Measurements from ENCODE around the gene KMO. TPM values are rescaled to one million over a fixed set of nuclear protein-coding genes. Genes with fewer than 3 reads are reported as not detected.

The KMO gene
- total and polyA plus RNA-seq, 2 of the 8 experiments (the other 6 are each of a cell fraction or from before 2014, with no cell fraction given), result not detected

DNA sequence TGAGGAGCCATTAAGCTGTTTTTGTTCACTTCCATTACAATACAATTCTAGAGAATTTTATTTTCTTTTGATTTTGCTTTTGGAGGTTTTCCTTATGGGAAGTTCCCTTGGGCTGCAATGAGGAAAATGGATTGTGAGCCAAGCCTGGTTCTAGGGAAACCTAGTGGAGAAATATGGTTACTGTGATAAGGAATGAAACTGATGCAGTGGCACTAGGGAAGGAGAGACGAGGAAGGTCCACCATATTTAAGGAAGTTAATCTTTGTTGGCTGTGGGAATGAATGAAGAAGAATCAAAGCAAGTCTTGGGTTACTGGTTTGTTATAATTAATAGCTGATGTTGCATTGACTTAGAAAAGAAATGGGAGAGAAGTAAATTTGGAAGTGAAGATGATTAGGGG is 79.6 kb downstream of the KMO start (continued):
- TF ChIP-seq, protein P1, sequence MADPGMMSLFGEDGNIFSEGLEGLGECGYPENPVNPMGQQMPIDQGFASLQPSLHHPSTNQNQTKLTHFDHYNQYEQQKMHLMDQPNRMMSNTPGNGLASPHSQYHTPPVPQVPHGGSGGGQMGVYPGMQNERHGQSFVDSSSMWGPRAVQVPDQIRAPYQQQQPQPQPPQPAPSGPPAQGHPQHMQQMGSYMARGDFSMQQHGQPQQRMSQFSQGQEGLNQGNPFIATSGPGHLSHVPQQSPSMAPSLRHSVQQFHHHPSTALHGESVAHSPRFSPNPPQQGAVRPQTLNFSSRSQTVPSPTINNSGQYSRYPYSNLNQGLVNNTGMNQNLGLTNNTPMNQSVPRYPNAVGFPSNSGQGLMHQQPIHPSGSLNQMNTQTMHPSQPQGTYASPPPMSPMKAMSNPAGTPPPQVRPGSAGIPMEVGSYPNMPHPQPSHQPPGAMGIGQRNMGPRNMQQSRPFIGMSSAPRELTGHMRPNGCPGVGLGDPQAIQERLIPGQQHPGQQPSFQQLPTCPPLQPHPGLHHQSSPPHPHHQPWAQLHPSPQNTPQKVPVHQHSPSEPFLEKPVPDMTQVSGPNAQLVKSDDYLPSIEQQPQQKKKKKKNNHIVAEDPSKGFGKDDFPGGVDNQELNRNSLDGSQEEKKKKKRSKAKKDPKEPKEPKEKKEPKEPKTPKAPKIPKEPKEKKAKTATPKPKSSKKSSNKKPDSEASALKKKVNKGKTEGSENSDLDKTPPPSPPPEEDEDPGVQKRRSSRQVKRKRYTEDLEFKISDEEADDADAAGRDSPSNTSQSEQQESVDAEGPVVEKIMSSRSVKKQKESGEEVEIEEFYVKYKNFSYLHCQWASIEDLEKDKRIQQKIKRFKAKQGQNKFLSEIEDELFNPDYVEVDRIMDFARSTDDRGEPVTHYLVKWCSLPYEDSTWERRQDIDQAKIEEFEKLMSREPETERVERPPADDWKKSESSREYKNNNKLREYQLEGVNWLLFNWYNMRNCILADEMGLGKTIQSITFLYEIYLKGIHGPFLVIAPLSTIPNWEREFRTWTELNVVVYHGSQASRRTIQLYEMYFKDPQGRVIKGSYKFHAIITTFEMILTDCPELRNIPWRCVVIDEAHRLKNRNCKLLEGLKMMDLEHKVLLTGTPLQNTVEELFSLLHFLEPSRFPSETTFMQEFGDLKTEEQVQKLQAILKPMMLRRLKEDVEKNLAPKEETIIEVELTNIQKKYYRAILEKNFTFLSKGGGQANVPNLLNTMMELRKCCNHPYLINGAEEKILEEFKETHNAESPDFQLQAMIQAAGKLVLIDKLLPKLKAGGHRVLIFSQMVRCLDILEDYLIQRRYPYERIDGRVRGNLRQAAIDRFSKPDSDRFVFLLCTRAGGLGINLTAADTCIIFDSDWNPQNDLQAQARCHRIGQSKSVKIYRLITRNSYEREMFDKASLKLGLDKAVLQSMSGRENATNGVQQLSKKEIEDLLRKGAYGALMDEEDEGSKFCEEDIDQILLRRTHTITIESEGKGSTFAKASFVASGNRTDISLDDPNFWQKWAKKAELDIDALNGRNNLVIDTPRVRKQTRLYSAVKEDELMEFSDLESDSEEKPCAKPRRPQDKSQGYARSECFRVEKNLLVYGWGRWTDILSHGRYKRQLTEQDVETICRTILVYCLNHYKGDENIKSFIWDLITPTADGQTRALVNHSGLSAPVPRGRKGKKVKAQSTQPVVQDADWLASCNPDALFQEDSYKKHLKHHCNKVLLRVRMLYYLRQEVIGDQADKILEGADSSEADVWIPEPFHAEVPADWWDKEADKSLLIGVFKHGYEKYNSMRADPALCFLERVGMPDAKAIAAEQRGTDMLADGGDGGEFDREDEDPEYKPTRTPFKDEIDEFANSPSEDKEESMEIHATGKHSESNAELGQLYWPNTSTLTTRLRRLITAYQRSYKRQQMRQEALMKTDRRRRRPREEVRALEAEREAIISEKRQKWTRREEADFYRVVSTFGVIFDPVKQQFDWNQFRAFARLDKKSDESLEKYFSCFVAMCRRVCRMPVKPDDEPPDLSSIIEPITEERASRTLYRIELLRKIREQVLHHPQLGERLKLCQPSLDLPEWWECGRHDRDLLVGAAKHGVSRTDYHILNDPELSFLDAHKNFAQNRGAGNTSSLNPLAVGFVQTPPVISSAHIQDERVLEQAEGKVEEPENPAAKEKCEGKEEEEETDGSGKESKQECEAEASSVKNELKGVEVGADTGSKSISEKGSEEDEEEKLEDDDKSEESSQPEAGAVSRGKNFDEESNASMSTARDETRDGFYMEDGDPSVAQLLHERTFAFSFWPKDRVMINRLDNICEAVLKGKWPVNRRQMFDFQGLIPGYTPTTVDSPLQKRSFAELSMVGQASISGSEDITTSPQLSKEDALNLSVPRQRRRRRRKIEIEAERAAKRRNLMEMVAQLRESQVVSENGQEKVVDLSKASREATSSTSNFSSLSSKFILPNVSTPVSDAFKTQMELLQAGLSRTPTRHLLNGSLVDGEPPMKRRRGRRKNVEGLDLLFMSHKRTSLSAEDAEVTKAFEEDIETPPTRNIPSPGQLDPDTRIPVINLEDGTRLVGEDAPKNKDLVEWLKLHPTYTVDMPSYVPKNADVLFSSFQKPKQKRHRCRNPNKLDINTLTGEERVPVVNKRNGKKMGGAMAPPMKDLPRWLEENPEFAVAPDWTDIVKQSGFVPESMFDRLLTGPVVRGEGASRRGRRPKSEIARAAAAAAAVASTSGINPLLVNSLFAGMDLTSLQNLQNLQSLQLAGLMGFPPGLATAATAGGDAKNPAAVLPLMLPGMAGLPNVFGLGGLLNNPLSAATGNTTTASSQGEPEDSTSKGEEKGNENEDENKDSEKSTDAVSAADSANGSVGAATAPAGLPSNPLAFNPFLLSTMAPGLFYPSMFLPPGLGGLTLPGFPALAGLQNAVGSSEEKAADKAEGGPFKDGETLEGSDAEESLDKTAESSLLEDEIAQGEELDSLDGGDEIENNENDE (IDR thresholded peaks at IDR 0.05; ENCODE audit: insufficient replicate concordance, low read length), result no peak
- TF ChIP-seq CBX5 (IDR thresholded peaks at IDR 0.05; ENCODE audit: low read depth, low read length) (no peak), GABPA (IDR thresholded peaks at IDR 0.05; ENCODE audit: borderline replicate concordance, insufficient read depth, low read length) (no peak), SRF (IDR thresholded peaks at IDR 0.05; ENCODE audit: low read depth, low read length) (no peak), MAFK (IDR thresholded peaks at IDR 0.05; ENCODE audit: low read depth, low read length) (no peak)
